Stimulated activated CD4-positive, alpha-beta T cell treated with anti-CD3 and anti-CD28 coated beads, TNF-alpha, amount 100 ng/mL, for 48 hours (primary cell): ENCODE results near the gene NR2C2AP.

Experiments
- DNase-seq, 3 donors: peaks; one replicate each; pipeline ENCODE4 v3.0.0-alpha.2; 2020; ENCODE audit warnings: low read depth in 3 of 3

Gene NR2C2AP

DNA sequence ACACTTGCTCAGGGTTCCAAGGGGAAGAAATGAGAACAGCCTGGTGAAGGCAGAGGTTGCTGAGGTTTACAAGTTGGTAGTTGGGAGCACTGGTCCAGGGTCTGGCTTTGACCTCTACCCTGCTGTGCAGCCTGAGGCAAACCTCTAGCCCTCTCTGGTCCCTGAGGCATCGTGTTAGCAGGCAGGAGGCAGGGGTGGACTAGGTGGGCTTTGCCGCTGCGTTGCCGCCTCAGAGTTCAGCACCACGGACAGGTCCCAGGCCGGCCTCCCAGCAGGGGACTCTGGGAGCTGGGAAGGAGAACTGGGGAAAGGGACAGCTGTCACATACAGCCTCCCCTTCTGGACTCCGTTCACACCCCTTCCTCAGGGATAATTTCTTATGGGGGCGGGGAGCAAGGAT is 11.7 kb upstream of the NR2C2AP start:
- no peak for DNase-seq

GRCh38 chr19:19214159-19214490 is 10.9 kb upstream of the NR2C2AP start:
- DNase-seq = no peak

GRCh38 chr19:19213426-19214158 is 10.4 kb upstream of the NR2C2AP start:
- no peak for DNase-seq

DNA sequence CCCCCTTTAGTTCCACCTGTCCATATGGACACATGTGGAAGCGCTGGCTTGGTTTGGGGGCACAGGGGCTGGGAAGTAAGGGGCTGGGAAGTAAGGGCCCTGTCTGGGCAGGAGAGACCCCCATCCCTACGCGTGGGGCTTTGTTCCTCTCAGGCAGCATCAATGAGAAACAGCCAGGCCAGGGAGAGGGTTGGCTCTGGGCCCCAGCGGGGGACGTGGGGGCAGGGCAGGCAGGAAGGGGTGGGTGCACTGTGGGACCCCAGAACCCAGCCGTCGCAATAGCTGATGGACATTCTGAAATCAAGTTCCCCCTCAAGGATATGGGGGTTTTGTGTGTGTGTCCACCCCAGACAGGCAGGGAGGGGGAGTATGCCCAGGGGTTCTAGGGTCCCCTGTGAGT is 9.7 kb upstream of the NR2C2AP start:
- no peak for DNase-seq

- no peak for DNase-seq
These were observed 8.5 kb upstream of the NR2C2AP start, which contains the start of gene NCAN for GRCh38 chr19:19211499-19212420. Gene NCAN (plus strand): TSS chr19:19211958. CDS start chr19:19216954, 4,996 bp downstream.

GRCh38 chr19:19209372-19209771 is 6.2 kb upstream of the NR2C2AP start:
- DNase-seq = no peak

GRCh38 chr19:19207637-19208572 is 4.7 kb upstream of the NR2C2AP start:
- no peak for DNase-seq

- DNase-seq = no peak
These were observed 3.7 kb upstream of the NR2C2AP start for GRCh38 chr19:19206938-19207337.

DNA sequence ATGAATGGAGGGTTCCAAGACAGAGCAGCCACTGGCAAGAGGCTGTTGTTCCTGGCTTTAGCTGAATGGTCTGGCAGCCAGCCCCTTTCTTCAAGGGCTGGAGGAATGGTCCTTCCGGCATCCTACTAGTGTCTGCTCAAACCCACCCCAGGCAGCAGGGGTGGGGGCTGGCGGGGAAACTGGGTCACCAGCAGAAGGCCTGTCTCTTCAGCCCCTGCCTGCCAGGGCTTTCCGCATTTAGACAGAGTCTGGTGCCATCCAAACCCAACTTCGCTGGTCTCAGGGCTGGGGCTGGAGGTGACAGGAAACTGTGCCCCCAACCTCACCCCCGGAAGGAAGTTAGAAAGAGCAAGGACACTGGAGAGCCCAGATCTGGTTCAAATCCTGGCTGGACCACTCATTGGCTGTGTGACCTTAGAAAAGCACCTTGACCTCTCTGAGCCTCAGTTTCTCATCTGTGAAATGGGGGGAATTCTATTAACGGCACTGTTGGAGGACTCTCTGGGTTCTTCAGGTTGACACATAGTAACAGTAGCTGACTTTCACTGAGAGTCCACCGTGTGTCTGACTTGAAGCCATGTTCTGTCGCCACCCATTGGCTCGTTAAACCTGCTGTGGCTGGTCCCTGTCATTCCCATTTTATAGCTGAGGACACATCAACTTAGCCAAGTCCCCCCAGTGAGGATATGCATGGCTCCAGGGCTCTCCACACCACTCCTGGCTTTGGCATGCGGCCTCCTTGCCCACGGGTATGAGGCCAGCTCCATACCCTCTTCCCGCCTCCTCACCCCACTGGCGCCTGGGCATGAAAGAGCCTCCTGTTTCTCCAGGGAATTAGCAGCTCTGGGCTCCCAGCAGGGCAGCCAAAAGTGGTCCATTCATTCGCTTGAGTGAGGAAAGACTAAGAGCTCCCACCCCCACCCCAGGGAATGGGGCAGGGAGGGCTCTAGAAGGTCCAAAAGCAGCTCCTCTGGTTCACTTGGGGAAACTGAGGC is 2.5 kb upstream of the NR2C2AP start:
- DNase-seq = no peak

DNA sequence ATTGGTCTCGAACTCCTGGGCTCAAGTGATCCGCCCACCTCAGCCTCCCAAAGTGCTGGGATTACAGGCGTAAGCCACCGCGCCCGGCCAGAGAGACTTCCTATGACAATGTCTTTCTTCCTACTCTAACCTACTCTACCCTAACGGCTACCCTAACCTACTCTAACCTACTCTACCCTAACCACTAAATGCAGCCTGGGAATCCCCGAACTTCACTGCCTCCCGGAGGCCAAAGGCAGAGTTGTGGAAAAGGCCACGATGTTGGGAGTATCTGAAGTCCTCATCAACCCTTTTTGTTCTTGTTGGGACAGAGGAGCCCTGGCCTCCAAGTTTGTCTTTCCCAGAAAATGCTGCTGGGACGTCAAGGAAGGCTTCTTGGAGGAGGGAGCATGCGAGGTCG is 967 bp upstream of the NR2C2AP start:
- DNase-seq = no peak

DNA sequence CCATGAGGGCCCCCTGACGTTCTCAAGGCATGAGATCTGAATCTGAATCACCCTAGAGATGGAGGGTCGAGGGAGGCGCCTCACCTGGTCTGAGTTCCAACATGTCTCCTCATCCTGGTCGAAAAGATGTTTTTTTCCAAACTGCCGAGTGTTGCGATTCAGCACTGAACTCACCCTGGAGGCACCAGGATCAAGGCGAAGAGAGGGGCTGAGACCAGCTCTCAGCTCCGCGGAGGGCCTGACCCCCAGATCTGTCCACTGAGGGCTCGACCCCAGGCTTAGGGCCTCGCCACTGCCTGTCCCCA is 555 bp downstream of the NR2C2AP start:
- DNase-seq = no peak

DNA sequence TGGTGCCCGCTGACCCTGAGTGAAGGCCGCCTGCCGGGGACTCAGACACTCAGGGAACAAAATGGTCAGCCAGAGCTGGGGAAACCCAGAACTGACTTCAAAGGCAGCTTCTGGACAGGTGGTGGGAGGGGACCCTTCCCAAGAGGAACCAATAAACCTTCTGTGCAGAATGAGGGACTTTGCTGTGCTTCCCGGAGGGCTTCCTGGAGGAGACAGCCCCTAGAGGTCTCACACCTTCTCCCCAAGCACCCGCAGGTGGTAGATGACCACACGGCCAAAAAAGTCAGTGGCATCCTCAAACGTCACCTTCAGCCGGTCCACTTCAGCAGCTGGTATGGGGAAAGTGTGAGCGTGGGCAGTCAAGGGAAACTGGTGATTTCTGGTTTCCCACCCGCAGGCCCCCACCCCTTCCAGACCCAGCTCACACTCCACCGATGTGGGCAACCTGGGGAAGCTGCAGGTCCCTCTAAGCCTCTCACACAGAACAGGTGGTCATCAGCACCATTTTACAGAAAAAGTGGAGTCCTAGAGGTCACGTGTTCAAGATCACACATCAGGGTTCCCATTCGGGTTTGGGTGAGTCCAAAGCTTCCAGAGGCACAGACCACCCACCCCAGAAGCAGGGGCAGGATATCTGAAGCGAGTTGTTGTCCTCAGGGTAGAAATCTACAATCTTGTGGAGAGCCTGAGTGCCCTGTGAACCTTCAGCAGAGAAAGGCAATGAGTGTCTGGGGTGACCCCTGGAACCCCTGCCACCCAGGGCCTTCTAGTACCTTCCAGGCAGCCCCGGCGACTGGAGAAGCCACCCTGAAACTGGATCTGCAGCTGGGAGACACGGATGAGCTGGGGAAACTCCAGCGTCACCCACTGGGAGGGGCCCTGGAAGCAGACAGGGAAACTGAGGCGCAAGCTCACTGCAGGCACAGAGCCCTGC is 1.2 kb downstream of the NR2C2AP start:
- no peak for DNase-seq

DNA sequence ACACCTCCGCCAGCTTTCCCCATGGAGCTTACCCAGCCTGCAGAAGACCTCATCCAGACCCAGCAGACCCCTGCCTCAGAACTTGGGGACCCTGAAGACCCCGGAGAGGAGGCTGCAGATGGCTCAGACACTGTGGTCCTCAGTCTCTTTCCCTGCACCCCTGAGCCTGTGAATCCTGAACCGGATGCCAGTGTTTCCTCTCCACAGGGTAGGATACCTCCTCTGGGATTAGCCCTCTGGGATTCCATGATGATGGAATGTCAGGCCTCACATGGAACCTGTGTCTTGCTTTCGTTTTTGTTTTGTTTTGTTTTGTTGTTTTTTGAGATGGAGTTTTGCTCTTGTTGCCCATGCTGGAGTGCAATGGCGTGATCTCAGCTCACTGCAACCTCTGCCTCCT is 9.3 kb downstream of the NR2C2AP start:
- no peak for DNase-seq

DNA sequence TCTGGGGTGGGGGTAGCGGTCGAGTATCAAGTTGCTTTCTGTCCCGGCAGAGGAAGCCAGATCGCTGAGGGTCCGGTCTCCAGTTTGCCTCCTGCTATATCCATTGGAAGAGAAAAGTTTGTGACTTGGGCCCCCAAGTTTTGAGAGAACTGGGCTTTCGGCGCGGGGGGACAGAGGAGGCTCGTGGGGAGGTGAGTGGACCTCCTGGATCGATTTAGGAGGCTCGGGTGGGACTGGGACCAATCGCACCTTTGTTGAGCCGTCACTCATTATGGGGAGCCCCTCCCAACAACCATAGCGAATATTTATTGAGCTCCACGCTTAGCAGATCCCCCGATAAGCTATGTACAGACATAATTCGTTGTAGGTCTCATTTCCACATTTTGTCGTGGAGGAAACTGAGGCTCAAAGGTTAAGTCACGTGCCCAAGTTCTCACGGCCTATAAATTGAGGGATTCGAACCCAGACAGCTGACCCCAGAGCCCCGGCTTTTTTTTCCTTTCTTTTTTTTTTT is 10.2 kb downstream of the NR2C2AP start:
- DNase-seq = no peak

DNA sequence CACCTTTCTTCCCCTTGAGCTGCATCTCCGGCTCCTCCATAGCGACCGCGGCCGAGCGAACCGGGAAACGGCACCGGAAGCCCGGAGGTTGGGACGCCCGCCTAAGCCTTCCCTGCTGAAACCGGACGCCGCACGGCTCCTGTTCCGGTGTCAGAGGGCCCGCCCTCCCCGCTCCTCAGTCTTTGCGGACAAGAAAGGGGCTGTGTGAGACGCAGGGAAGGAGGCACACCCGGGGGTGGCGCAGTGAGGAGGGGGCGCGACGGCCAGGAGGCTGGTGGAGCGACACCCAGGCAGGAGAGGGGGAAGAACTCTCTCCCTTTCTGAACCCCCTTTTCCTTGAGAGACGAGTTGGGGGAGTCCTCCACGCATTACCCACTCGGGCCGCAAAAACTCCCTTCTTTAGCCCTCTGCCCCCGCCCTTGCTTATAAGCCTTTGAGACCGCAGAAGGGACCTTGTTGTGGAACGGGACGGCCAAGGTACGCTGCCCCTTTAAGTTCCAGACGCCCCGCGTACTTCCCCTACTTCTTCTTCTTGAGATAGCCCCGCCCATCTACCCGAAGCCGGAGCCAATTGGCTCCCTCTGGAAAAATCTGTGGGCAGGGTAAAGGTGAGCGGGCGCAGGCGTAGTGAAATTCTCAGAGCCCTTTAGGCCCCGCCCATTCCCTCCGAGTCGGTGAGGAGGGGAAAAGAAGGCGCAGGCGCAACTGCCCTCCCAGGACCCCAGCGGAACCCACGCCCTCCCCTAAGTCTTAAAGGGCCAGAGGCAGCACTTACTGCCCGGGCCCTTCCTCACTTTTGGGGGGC is 10.9 kb downstream of the NR2C2AP start, which contains the start of the genes BORCS8 and RFXANK:
TSS of gene BORCS8 (minus strand) at position 75 of the 805 bp plus-strand sequence. CDS start at position 40, 35 bp downstream.
TSS of gene RFXANK (plus strand) at position 181 of the 805 bp plus-strand sequence. CDS start 1,689 bp downstream, outside the sequence.
- DNase-seq = peak; percentile 97 to 99 (median 97)

- DNase-seq = no peak
These were observed 11.5 kb downstream of the NR2C2AP start for GRCh38 chr19:19191768-19192077.

GRCh38 chr19:19186742-19187141 is 16.5 kb downstream of the NR2C2AP start:
- no peak for DNase-seq
